Hepatocyte (in vitro differentiated cells): ENCODE data around the gene STARD13.

Experiments used
- EZH2phosphoT487 ChIP-seq: fragments of 200-600 bp; sonication (generic); IDR thresholded peaks from one replicate; pipeline ENCODE4 v1.6.1; 2018; ENCODE audit warnings: antibody characterized with exemption, mild to moderate bottlenecking, low read depth, moderate library complexity; ENCODE audit not compliant: unreplicated experiment, severe bottlenecking
- TF ChIP-seq, protein P1 (sequence below): fragments of 200-600 bp; sonication (generic); IDR thresholded peaks from 2 replicates; pipeline ENCODE4 v1.5.1; 2016; ENCODE audit warnings: antibody characterized with exemption, mild to moderate bottlenecking; ENCODE audit not compliant: poor library complexity

DNA sequence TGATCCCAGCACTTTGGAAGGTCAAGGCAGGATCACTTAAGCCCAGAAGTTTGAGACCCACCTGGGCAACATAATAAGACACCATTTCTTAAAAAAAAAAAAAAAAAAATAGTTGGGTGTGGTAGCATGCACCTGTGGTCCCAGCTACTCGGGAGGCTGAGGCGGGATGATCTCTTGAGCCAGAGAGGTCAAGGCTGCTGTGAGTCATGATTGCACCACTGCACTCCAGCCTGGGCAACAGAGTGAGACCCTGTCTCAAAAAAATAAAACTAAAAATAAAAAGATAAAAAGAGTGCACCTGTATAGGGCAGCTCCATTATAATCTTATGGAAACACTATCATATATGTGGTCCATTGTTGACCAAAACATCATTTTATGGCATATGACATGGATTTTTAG lies 25.5 kb upstream of the STARD13 start:
- TF ChIP-seq, protein P1, sequence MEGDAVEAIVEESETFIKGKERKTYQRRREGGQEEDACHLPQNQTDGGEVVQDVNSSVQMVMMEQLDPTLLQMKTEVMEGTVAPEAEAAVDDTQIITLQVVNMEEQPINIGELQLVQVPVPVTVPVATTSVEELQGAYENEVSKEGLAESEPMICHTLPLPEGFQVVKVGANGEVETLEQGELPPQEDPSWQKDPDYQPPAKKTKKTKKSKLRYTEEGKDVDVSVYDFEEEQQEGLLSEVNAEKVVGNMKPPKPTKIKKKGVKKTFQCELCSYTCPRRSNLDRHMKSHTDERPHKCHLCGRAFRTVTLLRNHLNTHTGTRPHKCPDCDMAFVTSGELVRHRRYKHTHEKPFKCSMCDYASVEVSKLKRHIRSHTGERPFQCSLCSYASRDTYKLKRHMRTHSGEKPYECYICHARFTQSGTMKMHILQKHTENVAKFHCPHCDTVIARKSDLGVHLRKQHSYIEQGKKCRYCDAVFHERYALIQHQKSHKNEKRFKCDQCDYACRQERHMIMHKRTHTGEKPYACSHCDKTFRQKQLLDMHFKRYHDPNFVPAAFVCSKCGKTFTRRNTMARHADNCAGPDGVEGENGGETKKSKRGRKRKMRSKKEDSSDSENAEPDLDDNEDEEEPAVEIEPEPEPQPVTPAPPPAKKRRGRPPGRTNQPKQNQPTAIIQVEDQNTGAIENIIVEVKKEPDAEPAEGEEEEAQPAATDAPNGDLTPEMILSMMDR: no peak
- TF ChIP-seq EZH2phosphoT487: no peak
